ENCODE data around the gene S100A9. TPM values are rescaled to one million over a fixed set of nuclear protein-coding genes. Genes with fewer than 3 reads are reported as not detected.

Gene S100A9
- total and polyA plus RNA-seq, 2 of the 4 experiments (the other 2 are of a cell fraction) = not detected

- DNase-seq (no peak), ATAC-seq (ENCODE audit: low read depth) (no peak)
- H3K27me3 ChIP-seq (ENCODE audit: control insufficient read depth, insufficient read depth, low read length) = peaks cover 2% of the 10 kb centered on the region
- no peak overlapping the region for H2BK5ac ChIP-seq (ENCODE audit: low read depth, low read length, poor library complexity, severe bottlenecking)
- no peaks in the 10 kb centered on the region for H4K20me1 ChIP-seq (ENCODE audit: insufficient read depth, low read length)
- no peak overlapping the region for H3K4ac ChIP-seq (ENCODE audit: low read depth, low read length)
- no peak overlapping the region for H2BK120ac ChIP-seq (ENCODE audit: low read depth, low read length)
- no peaks in the 10 kb centered on the region for H3K36me3 ChIP-seq (ENCODE audit: control insufficient read depth, insufficient read depth, low read length)
- ChIA-PET CTCF (interaction anchor here (1.0 kb wide), 1 partner anchor 17 kb away, joined by 3 read pairs; no protein-coding TSS in a partner anchor), POLR2A (ENCODE audit: unreplicated experiment) (no interaction called here)
- H3K4me2 ChIP-seq (ENCODE audit: low read depth, low read length) = no peak overlapping the region
- intact Hi-C loops (cut with micrococcal nuclease) = no loop called here
- H3K9ac ChIP-seq (ENCODE audit: low read depth, low read length) = no peak overlapping the region
- H3K23ac ChIP-seq (ENCODE audit: low read depth, low read length) = no peak overlapping the region
- in situ Hi-C loops (cut with MboI; ENCODE audit: low sequenced_read_pairs) = no loop called here
- no peak overlapping the region for H3K56ac ChIP-seq (ENCODE audit: extremely low read depth, insufficient read depth, low read length)
- no peak overlapping the region for H2BK20ac ChIP-seq (ENCODE audit: low read depth, low read length)
- no peak overlapping the region for H3K4me3 ChIP-seq (ENCODE audit: insufficient read depth, low read depth, low read length)
- no peak overlapping the region for H2AK5ac ChIP-seq (ENCODE audit: low read depth, low read length)
- H3K4me1 ChIP-seq (ENCODE audit: control insufficient read depth, insufficient read depth, low read length) = no peaks in the 10 kb centered on the region
- no peak overlapping the region for H2BK15ac ChIP-seq (ENCODE audit: low read depth, low read length)
- no peak overlapping the region for H4K5ac ChIP-seq (ENCODE audit: low read depth, low read length)
- H3K18ac ChIP-seq (ENCODE audit: low read depth, low read length) = no peak overlapping the region
- no peak overlapping the region for H3K27ac ChIP-seq (ENCODE audit: insufficient read depth, low read length)
- H3K14ac ChIP-seq (replicated peaks; ENCODE audit: low read depth, low read length) = no peak overlapping the region
- dilution Hi-C loops (cut with HindIII; ENCODE audit: low sequenced_read_pairs, unreplicated experiment) = no loop called here
- no peaks in the 10 kb centered on the region for H3K9me3 ChIP-seq (ENCODE audit: control insufficient read depth, insufficient read depth, low read length)
- H3K79me1 ChIP-seq (ENCODE audit: low read depth in 1 of 2, low read length in 2 of 2) = no peaks in the 10 kb centered on the region
- H3K9me1 ChIP-seq (ENCODE audit: insufficient read depth, low read length) = no peaks in the 10 kb centered on the region
- no TSS peak for BruUV-seq (replicated peaks)
- H4K8ac ChIP-seq (ENCODE audit: low read depth in 2 of 2, low read length in 2 of 2) = no peak overlapping the region
- no peak for TF ChIP-seq RFX5 (IDR thresholded peaks at IDR 0.05; ENCODE audit: low read depth, low read length)
- TF ChIP-seq, protein P1, sequence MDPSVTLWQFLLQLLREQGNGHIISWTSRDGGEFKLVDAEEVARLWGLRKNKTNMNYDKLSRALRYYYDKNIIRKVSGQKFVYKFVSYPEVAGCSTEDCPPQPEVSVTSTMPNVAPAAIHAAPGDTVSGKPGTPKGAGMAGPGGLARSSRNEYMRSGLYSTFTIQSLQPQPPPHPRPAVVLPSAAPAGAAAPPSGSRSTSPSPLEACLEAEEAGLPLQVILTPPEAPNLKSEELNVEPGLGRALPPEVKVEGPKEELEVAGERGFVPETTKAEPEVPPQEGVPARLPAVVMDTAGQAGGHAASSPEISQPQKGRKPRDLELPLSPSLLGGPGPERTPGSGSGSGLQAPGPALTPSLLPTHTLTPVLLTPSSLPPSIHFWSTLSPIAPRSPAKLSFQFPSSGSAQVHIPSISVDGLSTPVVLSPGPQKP (IDR thresholded peaks at IDR 0.05; ENCODE audit: borderline replicate concordance, low read depth, low read length) = no peak
- TF ChIP-seq MAZ (IDR thresholded peaks at IDR 0.05; ENCODE audit: borderline replicate concordance, low read depth, low read length) = no peak
- TF ChIP-seq, protein P2, sequence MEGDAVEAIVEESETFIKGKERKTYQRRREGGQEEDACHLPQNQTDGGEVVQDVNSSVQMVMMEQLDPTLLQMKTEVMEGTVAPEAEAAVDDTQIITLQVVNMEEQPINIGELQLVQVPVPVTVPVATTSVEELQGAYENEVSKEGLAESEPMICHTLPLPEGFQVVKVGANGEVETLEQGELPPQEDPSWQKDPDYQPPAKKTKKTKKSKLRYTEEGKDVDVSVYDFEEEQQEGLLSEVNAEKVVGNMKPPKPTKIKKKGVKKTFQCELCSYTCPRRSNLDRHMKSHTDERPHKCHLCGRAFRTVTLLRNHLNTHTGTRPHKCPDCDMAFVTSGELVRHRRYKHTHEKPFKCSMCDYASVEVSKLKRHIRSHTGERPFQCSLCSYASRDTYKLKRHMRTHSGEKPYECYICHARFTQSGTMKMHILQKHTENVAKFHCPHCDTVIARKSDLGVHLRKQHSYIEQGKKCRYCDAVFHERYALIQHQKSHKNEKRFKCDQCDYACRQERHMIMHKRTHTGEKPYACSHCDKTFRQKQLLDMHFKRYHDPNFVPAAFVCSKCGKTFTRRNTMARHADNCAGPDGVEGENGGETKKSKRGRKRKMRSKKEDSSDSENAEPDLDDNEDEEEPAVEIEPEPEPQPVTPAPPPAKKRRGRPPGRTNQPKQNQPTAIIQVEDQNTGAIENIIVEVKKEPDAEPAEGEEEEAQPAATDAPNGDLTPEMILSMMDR (conservative IDR thresholded peaks at IDR 0.05; ENCODE audit: low read depth, low read length) = no peak
- TF ChIP-seq FOS (IDR thresholded peaks at IDR 0.05; ENCODE audit: low read depth, low read length) = no peak
- TF ChIP-seq CEBPB (IDR thresholded peaks at IDR 0.05; ENCODE audit: low read depth, low read length) = no peak
- WGBS, 2 experiments (ENCODE audit: extremely low coverage in 2 of 2, insufficient read length in 1 of 2) = no CpG with 5 or more reads among the region's 2 CpGs
- H4K91ac ChIP-seq (ENCODE audit: insufficient read depth, low read depth, low read length) = no peak overlapping the region
- H2AFZ ChIP-seq (replicated peaks; ENCODE audit: low read length, poor library complexity) = no peak overlapping the region
- H2AK9ac ChIP-seq (replicated peaks; ENCODE audit: low read depth, low read length, poor library complexity) = no peak overlapping the region
These were observed 10.8 kb downstream of the S100A9 start for GRCh38 chr1:153368495-153368894.
